Stimulated activated CD8-positive, alpha-beta memory T cell treated with anti-CD3 and anti-CD28 coated beads, Interleukin-4, amount 100 ng/mL, for 4 hours (primary cell): ENCODE measurements around the gene DNAAF8.

Experiments used
- DNase-seq, 2 donors: peaks; one replicate each; pipeline ENCODE4 v3.0.0-alpha.2; 2020; ENCODE audit warnings: low read depth in 2 of 2, low spot score in 1 of 2

The DNAAF8 gene

GRCh38 chr16:4734063-4734729 is at the start of gene DNAAF8, which contains the start of gene ANKS3:
TSS of gene DNAAF8 (plus strand) at chr16:4734537. CDS start at chr16:4736515, 1,978 bp downstream.
TSS of gene ANKS3 (minus strand) at chr16:4734271. CDS start at chr16:4730149, 4,122 bp downstream.
- DNase-seq: peak; percentile 50 to 53

- DNase-seq: no peak
Observed at GRCh38 chr16:4684763-4685162, 49.6 kb upstream of the DNAAF8 start.

GRCh38 chr16:4685292-4685691 is 49.0 kb upstream of the DNAAF8 start:
- DNase-seq: no peak

- DNase-seq: no peak
Observed at GRCh38 chr16:4685776-4686496, 48.4 kb upstream of the DNAAF8 start.

GRCh38 chr16:4686497-4687210 is 47.7 kb upstream of the DNAAF8 start:
- DNase-seq: no peak

GRCh38 chr16:4687416-4687815 is 46.9 kb upstream of the DNAAF8 start:
- DNase-seq: no peak

- no peak for DNase-seq
Observed at GRCh38 chr16:4687946-4688673, 46.2 kb upstream of the DNAAF8 start.

- DNase-seq: no peak
Observed at GRCh38 chr16:4688674-4689045, 45.7 kb upstream of the DNAAF8 start.

- DNase-seq: no peak
Observed at GRCh38 chr16:4689091-4689671, 45.2 kb upstream of the DNAAF8 start.

- DNase-seq: no peak
Observed at GRCh38 chr16:4689864-4690704, 44.3 kb upstream of the DNAAF8 start.

- no peak for DNase-seq
Observed at GRCh38 chr16:4690946-4691665, 43.2 kb upstream of the DNAAF8 start.

GRCh38 chr16:4691666-4692412 is 42.5 kb upstream of the DNAAF8 start:
- no peak for DNase-seq

- no peak for DNase-seq
Observed at GRCh38 chr16:4692460-4693295, 41.7 kb upstream of the DNAAF8 start.

GRCh38 chr16:4693296-4693955 is 40.9 kb upstream of the DNAAF8 start, which contains the start of gene NUDT16L1:
TSS of gene NUDT16L1 (plus strand) at chr16:4693562. CDS start at chr16:4693727, 165 bp downstream.
- DNase-seq: peak; percentile 91 to 92

GRCh38 chr16:4693956-4694641 is 40.2 kb upstream of the DNAAF8 start:
- no peak for DNase-seq

GRCh38 chr16:4694642-4695451 is 39.5 kb upstream of the DNAAF8 start:
- DNase-seq: no peak
